Caco-2 (cell line): ENCODE measurements around the gene TRIML1. TPM values are rescaled to one million over a fixed set of nuclear protein-coding genes. Genes with fewer than 3 reads are reported as not detected.

Experiments used
- BruUV-seq: library from RNA; stranded (reverse); fragments of 400-500 nt; replicated peaks from 2 replicates; lab custom pipeline; 2021; lab: Mats Ljungman, UMichigan
- CTCF ChIA-PET: fragments of 300-600 bp; sonication (Branson Sonifier 250); formaldehyde crosslinking; loops from one replicate; lab custom pipeline; 2022; ENCODE audit warnings: antibody characterized with exemption; lab: Charles Lee
- POLR2A ChIA-PET: fragments of 300-600 bp; sonication (Branson Sonifier 250); formaldehyde crosslinking; loops from one replicate; lab custom pipeline; 2022; ENCODE audit warnings: antibody characterized with exemption; lab: Charles Lee
- DNase-seq, 2 experiments: peaks; one replicate each; pipeline versions ENCODE4 v3.0.0 to v3.0.0-alpha.2; 2020 to 2022
- H3K27me3 ChIP-seq: replicated peaks from 2 replicates; pipeline ENCODE4 v1.6.0; 2011; ENCODE audit warnings: low read length; ENCODE audit not compliant: control insufficient read depth, insufficient read depth
- H3K36me3 ChIP-seq: 2 replicates; pipeline ENCODE4 v1.5.1; 2011; ENCODE audit warnings: low read length; ENCODE audit not compliant: control insufficient read depth, insufficient read depth
- H3K4me1 ChIP-seq: fragments of 250-450 bp; sonication (Bioruptor Pico); 2 replicates; pipeline ENCODE4 v1.5.1; 2020; ENCODE audit warnings: mild to moderate bottlenecking
- H3K4me3 ChIP-seq: 2 replicates; pipeline ENCODE4 v1.5.1; 2011; ENCODE audit warnings: low read depth, mild to moderate bottlenecking, control low read depth, low read length
- H3K9me3 ChIP-seq: fragments of 250-450 bp; sonication (Bioruptor Pico); 2 replicates; pipeline ENCODE4 v1.5.1; 2020; ENCODE audit warnings: mild to moderate bottlenecking, moderate library complexity
- H3K27ac Mint-ChIP-seq: one replicate; pipeline ENCODE4 v1.8.0; 2022; ENCODE audit warnings: mixed read lengths; ENCODE audit not compliant: unreplicated experiment
- H3K27me3 Mint-ChIP-seq: one replicate; pipeline ENCODE4 v1.8.0; 2022; ENCODE audit warnings: mixed read lengths; ENCODE audit not compliant: insufficient read depth, unreplicated experiment
- H3K36me3 Mint-ChIP-seq: one replicate; pipeline ENCODE4 v1.8.0; 2022; ENCODE audit warnings: mild to moderate bottlenecking, mixed read lengths; ENCODE audit not compliant: insufficient read depth, unreplicated experiment
- H3K4me1 Mint-ChIP-seq: one replicate; pipeline ENCODE4 v1.8.0; 2022; ENCODE audit warnings: low read depth, mixed read lengths; ENCODE audit not compliant: unreplicated experiment
- H3K4me3 Mint-ChIP-seq: one replicate; pipeline ENCODE4 v1.8.0; 2022; ENCODE audit warnings: mild to moderate bottlenecking, moderate library complexity, mixed read lengths; ENCODE audit not compliant: unreplicated experiment
- H3K9me3 Mint-ChIP-seq: one replicate; pipeline ENCODE4 v1.8.0; 2022; ENCODE audit warnings: mixed read lengths; ENCODE audit not compliant: unreplicated experiment
- intact Hi-C: fragments of 100-400 bp; cut with micrococcal nuclease; formaldehyde crosslinking; loops from one replicate; pipeline ENCODE4 v1.10.0; 2022; ENCODE audit not compliant: unreplicated experiment
- total RNA-seq: library from RNA; stranded (reverse); gene quantifications from 2 replicates; pipeline ENCODE4 v1.2.3, GENCODE V29; 2022
- TF ChIP-seq, protein P1 (sequence below), 2 experiments: fragments of 200-600 bp in 1 of 2; IDR thresholded peaks; 1 replicate in 1 of 2; 2 replicates in 1 of 2; pipeline versions ENCODE4 v1.5.1 to v1.8.0; 2011 to 2022; ENCODE audit warnings: antibody characterized with exemption in 1 of 2, control low read depth in 1 of 2, inconsistent platforms in 1 of 2, low read depth in 1 of 2, low read length in 1 of 2, mild to moderate bottlenecking in 1 of 2, moderate library complexity in 1 of 2; ENCODE audit not compliant: insufficient read depth in 1 of 2, severe bottlenecking in 1 of 2, unreplicated experiment in 1 of 2

Gene TRIML1
- total RNA-seq, 1 experiment from 2014 or later = not detected

DNA sequence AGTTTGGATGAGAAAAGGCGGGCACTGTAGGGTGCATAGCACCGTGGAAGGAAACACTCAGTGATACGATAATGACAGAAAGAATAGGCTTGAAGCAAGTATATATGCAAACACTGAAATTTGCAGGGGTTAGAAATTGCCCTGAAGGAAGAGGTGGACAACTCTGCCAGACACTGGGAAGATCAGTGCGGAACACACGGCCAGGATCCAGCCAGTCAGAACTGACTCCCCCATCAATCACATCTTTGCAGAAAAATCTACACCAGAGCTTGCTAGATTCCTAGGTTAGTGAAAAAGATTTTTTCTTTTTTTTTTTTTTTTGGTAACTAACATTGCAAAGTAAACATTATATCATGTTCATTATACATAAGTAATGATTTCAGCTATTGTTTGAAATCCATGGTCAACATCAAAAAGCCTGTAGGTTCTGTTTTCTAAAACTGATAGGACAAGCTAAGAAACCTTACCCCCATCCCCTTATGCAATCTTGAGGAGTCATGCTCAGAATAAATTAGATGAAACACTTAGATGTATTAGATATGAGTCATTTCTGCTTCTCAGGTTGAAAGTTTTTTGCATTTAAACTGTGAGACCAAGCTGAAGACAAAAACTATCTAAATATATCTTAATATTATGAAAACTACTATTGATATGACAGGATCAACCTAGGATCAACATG lies 38.9 kb downstream of the TRIML1 start:
- no peaks in the 10 kb centered on the region for H3K9me3 Mint-ChIP-seq

DNA sequence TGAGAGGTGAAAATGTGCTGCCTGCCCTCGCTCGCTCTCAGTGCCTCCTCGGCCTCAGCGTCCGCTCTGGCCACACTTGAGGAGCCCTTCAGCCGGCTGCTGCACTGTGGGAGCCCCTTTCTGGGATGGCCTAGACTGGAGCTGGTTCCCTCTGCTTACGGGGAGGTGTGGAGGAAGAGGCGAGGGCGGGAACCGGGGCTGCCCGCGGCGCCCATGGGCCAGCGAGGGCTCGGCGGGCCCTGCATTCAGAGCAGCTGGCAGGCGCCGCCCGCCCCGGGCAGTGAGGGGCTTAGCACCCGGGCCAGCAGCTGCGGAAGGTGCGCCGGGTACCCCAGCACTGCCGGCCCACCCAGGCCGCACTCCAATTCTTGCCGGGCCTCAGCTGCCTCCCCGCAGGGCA lies 39.6 kb downstream of the TRIML1 start:
- ChIA-PET CTCF (no interaction called here), POLR2A (no interaction called here)
- H3K36me3 Mint-ChIP-seq = no peaks in the 10 kb centered on the region
- H3K27me3 Mint-ChIP-seq = no peaks in the 10 kb centered on the region
- H3K27me3 ChIP-seq = no peaks in the 10 kb centered on the region
- no peak for DNase-seq
- H3K36me3 ChIP-seq = no peaks in the 10 kb centered on the region
- H3K27ac Mint-ChIP-seq = no peak overlapping the region
- H3K4me1 Mint-ChIP-seq = no peaks in the 10 kb centered on the region
- no peak overlapping the region for H3K4me3 Mint-ChIP-seq
- no peak overlapping the region for H3K4me3 ChIP-seq
- intact Hi-C loops = no loop called here
- no peaks in the 10 kb centered on the region for H3K9me3 Mint-ChIP-seq
- no peaks in the 10 kb centered on the region for H3K9me3 ChIP-seq
- no peaks in the 10 kb centered on the region for H3K4me1 ChIP-seq
- TF ChIP-seq, protein P1, sequence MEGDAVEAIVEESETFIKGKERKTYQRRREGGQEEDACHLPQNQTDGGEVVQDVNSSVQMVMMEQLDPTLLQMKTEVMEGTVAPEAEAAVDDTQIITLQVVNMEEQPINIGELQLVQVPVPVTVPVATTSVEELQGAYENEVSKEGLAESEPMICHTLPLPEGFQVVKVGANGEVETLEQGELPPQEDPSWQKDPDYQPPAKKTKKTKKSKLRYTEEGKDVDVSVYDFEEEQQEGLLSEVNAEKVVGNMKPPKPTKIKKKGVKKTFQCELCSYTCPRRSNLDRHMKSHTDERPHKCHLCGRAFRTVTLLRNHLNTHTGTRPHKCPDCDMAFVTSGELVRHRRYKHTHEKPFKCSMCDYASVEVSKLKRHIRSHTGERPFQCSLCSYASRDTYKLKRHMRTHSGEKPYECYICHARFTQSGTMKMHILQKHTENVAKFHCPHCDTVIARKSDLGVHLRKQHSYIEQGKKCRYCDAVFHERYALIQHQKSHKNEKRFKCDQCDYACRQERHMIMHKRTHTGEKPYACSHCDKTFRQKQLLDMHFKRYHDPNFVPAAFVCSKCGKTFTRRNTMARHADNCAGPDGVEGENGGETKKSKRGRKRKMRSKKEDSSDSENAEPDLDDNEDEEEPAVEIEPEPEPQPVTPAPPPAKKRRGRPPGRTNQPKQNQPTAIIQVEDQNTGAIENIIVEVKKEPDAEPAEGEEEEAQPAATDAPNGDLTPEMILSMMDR (IDR thresholded peaks at IDR 0.05; ENCODE audit: insufficient read depth in 1 of 2, low read depth in 1 of 2, low read length in 1 of 2, severe bottlenecking in 1 of 2, unreplicated experiment in 1 of 2) = no peak
- no TSS peak for BruUV-seq

More for the DNA sequence above, 38.9 kb downstream of the TRIML1 start:
- ChIA-PET POLR2A (no interaction called here), CTCF (no interaction called here)
- Histone ChIP-seq H3K4me1 (no peaks in the 10 kb centered on the region), H3K9me3 (no peaks in the 10 kb centered on the region), H3K27me3 (no peaks in the 10 kb centered on the region), H3K36me3 (no peaks in the 10 kb centered on the region), H3K4me3 (no peak overlapping the region)
- H3K4me1 Mint-ChIP-seq = no peaks in the 10 kb centered on the region
- no peaks in the 10 kb centered on the region for H3K27me3 Mint-ChIP-seq
- BruUV-seq = no TSS peak
- no peak overlapping the region for H3K4me3 Mint-ChIP-seq
- no peak for DNase-seq
- no peak overlapping the region for H3K27ac Mint-ChIP-seq
- H3K36me3 Mint-ChIP-seq = no peaks in the 10 kb centered on the region
- intact Hi-C loops = no loop called here
- TF ChIP-seq, protein P1 (IDR thresholded peaks at IDR 0.05; ENCODE audit: insufficient read depth in 1 of 2, low read depth in 1 of 2, low read length in 1 of 2, severe bottlenecking in 1 of 2, unreplicated experiment in 1 of 2) = no peak

DNA sequence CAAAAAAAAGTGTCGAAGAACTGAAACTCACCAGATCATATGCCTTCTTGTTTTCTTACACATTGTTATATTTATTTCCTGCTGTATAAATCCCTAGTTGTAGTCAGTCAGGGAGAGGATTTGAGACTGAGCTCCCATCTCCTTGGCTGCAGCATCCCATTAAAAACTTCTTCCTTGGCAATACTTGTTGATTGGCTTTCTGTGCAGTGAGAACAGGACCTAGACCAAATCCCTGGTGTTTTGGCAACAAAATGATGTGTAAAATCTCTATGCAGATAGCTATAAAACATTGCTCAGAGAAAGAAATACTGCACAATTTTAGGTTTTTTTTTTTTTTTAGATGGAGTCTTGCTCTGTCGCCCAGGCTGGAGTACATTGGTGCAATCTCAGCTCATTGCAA lies 47.9 kb downstream of the TRIML1 start:
- H3K36me3 ChIP-seq = no peaks in the 10 kb centered on the region
- no peaks in the 10 kb centered on the region for H3K27me3 ChIP-seq
- H3K9me3 ChIP-seq = no peaks in the 10 kb centered on the region
- no peaks in the 10 kb centered on the region for H3K4me1 ChIP-seq
- no peaks in the 10 kb centered on the region for H3K36me3 Mint-ChIP-seq
- no peak overlapping the region for H3K4me3 Mint-ChIP-seq
- no peak overlapping the region for H3K27ac Mint-ChIP-seq
- TF ChIP-seq, protein P1 (IDR thresholded peaks at IDR 0.05; ENCODE audit: insufficient read depth in 1 of 2, low read depth in 1 of 2, low read length in 1 of 2, severe bottlenecking in 1 of 2, unreplicated experiment in 1 of 2) = no peak
- H3K4me1 Mint-ChIP-seq = no peaks in the 10 kb centered on the region
- no peaks in the 10 kb centered on the region for H3K27me3 Mint-ChIP-seq
- POLR2A ChIA-PET = no interaction called here
- BruUV-seq = no TSS peak
- CTCF ChIA-PET = no interaction called here
- DNase-seq = no peak
- H3K4me3 ChIP-seq = no peak overlapping the region
- intact Hi-C loops = no loop called here
- H3K9me3 Mint-ChIP-seq = no peaks in the 10 kb centered on the region
